Renal pelvis (tissue), 4 donors: ENCODE results near the gene LIME1. TPM values are rescaled to one million over a fixed set of nuclear protein-coding genes. Genes with fewer than 3 reads are reported as not detected.

Experiments used
- DNase-seq: peaks from one replicate; pipeline ENCODE4 v3.0.0-alpha.2; 2013
- polyA plus RNA-seq, 3 donors: library from polyadenylated mRNA; unstranded; fragments of 120-200 nt; gene quantifications; one replicate each; pipeline ENCODE4 v1.2.1, GENCODE V29; 2013; ENCODE audit not compliant: insufficient read length in 3 of 3

The LIME1 gene
- polyA plus RNA-seq, 3 donors: 11.8 to 13.4 (median 12.4) TPM

DNA sequence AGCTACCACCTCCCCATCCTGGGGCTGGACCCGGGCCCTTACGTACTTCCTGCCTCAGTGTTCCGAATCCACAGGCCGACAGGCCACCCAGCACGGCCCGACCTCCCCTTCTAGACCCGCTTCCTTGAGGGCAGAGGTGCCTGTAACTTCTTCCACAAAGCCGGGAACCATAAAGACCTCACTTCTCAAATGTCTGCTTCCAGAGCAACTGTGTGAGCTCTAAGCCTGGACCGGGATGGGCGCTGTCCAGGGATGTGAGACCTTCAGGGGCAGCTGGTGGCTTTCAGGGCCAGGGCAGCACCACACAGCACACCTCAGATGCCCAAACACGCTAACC lies 12.4 kb downstream of the LIME1 start:
- no peak for DNase-seq

DNA sequence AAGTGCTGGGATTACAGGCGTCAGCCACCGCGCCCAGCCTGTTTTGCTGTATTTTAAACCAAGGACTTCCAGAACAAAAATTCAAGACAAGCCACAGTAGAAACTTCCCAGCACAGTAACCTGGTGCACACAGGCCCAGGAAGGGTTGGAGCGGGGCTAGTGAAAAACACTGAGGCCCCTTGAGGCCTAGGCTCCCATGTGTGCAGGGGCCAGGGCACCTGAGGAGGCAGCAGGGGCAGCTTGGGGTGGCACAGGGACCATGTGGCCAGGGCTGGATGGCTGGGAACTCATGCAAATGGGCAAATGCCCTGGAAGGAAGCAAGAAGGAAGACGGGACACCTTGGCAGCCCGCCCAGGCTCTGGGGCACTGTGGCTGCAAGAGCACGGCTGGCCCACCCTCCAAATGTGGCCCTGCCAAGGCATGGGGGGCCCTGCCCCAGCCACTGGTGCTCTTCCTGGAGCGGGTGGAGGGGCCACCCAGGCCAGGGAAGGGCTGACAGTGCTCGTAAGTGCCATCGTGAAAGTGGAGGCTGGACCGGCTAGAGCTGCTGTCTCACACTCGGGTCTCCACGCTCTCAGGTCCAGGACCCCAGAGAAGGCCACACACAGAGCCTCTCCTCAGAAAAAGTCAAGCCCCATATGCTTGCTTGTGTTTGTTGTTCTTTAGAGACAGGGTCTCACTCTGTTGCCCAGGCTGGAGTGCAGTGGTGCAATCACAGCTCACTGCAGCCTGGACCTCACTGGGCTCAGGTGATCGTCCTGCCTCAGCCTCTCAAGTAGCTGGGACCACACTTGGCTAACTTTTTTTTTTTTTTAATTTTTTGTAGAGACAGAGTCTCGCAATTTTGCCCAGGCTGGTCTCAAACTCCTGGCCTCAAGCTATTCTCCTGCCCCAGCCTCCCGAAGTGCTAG lies 13.4 kb downstream of the LIME1 start:
- DNase-seq: no peak

DNA sequence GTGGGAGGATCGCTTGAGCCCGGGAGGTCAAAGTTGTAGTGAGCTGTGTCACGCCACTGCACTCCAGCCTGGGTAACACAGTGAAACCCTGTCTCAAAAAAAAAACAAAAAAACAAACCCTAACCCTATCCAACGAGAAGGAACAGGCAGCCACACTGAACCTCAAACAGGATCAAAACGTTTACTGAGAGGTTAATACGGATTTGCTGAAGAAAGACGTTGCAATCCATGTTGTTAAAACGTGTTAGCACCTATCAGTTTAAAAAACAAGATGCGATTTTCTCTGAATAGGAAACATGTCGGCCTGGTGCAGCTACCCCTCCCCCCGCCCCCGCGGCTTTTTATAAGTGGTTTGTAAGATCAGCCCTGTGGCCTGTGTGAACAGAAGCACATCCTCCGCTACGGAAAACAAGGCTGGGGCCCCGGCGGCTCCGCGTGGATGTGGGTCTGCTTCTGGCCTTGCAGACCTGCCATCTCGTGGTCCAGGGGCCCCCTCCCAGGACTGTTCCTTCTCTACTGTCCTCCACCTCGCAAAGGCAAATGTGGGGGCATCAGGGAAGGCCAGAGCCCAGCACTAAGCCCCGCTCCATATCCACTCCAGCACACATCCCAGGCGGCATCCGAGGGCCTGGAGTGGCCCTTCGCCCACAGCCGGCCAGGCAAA lies 14.5 kb downstream of the LIME1 start:
- no peak for DNase-seq

DNA sequence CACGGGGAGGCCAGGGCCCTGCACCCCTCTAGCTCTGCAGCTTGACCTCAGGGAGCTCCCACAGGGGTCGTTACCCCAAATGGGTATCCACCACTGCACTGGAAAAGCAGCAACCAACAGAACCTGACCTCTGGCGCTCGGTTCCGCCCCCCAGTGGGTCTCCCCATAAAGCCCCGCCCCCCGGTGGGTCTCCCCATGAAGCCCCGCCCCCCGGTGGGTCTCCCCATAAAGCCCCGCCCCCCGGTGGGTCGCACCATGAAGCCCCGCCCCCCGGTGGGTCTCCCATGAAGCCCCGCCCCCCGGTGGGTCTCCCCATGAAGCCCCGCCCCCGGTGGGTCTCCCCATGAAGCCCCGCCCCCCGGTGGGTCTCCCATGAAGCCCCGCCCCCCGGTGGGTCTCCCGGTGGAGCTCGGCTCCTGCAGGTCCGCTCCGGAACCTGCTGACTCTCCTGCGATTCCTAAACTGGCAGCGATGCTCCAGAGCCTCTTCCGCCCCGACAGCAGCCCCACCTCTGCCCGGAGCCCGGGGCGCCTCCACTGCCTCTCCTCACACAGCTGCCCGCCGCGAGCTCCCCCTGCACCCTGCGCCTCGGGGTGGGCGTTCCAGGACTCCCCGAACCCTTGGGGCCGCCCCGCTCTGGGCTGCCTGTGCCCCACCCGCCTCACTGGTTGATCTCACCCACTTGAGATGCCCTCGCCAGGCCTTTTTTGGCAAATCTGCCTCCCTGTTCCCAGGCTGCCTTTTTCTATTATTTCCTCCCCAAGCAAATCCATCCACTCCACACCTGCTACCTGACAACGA lies 15.2 kb downstream of the LIME1 start:
- DNase-seq: no peak

DNA sequence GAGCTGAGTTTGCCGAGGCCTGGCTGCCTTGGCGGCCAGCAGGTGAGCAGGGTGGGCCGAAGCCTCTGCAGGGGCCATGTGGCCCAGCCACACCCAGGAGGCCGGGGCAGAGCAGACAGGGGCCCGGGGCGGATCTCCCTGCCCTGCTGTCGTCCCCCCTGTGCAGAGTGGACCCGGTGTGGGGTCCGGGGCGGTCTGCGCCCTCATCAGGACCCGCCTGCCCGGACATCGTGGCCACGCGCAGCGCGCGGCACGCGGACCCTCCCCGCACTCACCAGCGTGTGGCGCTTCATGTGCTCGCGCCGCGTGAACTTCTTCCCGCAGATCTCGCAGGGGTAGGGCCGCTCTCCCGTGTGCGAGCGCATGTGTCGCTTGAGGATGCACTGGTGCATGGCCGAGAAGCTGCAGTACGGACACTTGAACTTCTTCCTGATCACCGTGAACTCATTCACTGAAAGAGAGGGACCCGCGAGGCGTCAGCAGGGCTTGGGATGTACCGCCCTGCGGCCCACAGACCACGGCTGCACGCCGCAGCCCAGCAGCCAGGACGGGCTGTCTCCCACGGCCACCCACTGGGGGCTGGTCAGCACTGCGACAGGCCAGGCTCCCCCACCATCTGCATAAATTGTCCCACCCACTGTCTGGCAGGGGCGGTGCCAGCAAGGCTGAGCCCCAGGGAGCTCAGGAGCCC lies 16.1 kb downstream of the LIME1 start:
- no peak for DNase-seq

DNA sequence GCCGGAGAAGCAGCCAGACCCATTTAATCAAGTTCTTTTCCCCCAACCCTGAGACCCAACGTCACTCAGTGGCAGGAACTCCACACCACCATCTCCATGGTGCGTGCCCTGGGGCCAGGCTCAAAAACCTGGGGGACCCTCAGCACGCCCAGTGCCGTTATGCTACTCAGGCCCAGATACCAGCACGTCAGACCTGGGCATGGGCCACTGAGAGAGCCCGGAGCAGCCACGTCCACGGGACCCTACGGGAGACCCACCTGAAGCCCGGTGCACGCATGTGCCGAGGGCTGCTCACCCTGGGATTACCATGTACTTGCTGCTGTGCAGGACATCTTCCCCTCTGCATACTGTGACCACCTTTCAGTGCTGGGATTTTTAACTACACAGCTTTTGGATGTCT lies 16.9 kb downstream of the LIME1 start:
- DNase-seq: no peak

DNA sequence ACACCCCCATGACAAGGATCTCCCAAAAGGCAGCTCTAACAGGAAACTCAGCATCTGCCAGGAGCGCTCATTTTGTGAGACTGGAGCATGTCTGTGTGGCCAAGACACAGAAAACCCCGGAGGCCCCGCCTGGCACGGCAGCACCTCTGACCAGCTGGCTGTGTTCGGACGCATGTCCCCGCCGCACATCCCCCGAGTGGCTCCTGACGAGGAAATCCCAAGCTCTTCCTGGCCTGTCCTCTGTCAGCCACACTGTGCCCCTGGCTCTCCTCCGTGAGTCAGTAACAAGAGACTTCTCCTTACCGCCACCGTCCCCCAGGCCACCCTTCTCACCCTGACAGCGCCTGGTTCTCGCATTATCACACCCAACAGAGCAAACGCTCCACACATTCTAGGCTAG lies 17.5 kb downstream of the LIME1 start:
- no peak for DNase-seq

DNA sequence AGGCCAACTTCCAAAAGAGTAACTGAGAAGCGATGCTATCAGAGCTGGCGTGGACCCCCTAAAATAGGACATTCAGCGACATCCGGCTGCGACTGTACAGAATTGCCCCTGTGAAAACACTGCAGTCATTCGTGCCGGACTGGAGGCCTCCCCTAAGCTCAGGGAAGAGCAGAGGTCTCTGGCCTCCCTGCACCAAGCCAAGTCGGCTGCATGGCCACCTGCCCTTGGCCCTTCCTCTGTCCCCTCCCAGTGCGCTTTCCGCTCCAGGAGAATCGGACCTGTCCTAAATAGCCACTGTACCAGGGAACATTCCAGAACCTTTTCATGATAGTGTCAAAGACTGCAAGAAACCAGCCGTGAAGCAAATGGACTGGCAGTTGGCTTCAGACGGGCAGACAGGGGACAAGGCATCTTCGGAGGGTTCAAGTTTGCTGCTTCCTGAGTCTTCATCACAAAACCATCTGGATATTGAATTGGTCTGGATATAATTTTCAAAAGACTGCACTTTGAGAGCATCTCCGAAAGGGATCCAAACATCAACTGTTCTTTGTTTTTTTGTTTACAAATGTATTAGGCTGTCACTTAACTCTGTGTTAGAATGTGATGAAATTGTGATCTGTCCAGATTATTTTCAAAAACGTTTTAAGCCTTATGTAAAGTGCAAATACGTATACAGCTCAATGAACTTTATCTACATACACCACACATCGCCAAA lies 19.6 kb downstream of the LIME1 start:
- no peak for DNase-seq

DNA sequence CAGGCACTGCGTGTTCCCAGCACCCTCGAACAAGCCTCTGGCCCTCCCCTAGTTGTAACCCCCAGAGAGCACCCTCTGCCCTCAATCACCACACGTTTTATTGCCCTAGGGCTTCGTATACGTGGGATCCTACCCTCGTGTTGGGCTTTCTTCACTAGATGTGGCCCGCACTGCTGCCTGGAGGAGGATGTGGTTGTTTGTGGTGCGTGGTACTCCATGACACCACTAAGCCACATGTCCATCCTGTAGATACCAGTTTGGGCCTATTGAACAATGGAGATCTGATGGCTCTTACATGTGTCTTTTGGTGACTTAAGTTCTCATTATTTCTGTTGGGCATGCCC lies 20.2 kb downstream of the LIME1 start:
- no peak for DNase-seq

DNA sequence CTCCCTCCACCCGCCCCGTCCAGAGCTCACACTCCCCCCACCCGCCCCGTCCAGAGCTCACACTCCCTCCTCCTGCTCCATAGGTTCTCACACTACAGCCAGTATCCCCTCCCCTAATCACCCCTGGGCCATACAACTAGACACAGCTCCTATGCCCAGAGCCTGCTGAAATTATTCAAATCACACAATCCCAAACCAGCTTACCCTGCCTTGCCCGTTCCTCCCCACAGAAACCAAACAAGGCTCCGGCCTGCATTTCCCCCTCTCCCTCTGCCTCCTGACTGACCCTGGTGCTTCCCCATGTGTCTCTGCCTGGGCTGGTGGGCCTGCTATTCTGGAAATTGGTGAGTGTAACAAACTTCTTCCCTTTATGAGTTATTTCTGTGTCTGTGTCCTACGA lies 21.7 kb downstream of the LIME1 start:
- no peak for DNase-seq

DNA sequence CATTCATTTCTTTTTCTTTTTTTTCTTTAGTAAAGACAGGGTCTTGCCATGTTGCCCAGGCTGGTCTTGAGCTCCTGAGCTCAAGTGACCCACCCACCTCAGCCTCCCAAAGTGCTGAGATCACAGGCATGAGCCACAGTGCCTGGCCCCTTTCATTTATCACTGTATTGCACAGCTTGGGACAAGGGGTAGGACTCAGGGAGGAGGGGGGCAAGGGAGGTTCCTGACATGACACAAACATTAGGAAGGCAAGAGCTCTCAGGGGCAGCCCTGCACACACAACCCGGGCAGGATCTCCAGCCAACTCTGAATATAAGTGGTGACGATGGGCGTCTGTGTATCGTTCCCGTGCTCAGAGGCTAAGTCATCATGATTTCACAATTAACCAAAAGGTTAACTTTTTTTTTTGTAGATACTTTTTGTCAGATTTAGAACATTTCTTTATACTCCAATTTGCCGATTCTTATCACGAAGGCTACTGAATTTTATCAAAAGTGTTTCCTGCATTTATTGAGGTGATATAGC lies 23.0 kb downstream of the LIME1 start:
- DNase-seq: no peak

DNA sequence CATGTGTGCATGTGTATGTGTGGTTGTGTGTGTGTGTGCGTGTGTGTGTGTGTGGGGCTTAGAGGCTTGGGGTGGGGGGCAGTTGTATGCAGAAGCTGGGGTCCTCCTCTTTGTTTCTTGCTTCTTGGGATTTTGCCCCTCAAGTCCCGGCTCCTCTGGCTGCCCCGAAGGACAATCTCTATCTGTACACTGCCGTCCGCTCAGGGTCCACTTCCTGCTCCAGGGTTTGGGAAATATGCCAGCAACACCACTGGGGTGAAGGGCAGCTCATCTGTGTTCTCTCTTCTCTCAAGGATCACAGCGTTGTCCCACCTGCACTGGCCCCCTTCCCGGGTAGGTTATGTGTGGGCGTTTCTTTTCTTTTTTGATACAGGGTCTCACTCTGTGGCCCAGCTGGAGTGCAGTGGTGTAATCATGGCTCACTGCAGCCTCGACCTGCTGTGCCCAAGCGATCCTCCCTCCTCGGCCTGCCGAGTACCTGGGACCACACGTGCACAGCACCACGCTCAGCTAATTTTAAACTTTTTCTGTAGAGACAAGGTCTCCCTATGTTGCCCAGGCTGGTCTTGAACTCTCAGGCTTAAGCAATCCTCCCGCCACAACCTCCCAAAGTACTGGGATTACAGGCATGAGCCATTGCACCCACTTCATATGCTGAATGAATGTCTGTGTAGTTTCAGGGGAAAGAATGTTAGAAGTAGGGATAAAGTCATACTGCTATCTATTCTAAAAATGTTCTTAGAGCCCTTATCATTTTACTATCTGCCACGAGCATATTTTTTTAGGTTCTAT lies 28.8 kb downstream of the LIME1 start:
- no peak for DNase-seq

DNA sequence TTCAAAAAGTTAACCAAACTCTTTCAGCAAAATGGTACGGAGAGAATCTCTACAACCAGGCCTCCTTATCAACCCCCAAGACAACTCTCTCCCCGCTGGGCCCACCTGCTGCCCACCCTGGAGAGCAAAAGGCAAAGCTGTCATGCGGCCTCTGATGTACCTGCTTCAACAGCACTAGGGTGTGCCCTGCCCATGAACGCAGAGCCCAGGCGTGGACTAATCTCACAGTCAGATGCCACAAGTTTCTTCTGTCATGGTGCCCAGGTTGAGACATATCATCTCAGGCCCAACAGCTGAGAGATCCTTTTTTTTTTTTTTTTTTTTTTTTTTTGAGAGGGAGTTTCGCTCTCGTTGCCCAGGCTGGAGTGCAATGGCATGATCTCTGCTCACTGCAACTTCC lies 29.4 kb downstream of the LIME1 start:
- no peak for DNase-seq

DNA sequence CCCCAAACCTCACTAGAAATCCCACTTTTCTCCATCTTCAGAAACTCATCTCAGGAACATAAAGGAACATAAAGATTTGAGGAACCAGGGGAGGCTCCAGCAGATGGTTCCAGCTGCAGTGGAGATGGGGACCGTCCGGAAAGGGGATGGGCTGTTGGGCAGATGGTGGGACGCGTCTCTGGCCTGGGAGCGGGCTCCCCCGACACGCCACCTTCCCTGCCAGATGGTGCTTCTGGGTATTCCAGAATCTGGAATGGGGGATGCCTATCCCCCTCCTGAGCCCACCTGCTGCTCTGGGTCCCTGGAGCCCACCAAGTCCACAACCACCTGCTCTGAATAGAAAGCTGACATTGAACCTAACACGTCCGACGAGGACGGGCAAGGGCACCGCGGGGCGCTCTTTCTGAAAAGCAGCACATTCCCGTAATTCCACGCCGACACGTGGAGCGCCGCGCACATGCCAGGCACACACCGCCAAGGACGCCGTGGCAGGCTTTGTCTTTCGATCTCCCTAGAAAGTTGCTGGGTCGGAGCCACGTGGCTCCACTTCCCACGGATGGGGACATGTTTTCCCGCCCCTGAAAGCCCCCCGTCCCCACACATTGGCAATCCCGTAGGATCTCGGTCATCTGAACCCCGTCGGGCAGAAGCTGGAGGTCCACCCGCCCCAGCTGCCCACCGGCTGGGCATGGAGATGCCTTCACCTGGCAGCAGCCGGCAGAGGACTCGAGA lies 30.4 kb downstream of the LIME1 start:
- no peak for DNase-seq

DNA sequence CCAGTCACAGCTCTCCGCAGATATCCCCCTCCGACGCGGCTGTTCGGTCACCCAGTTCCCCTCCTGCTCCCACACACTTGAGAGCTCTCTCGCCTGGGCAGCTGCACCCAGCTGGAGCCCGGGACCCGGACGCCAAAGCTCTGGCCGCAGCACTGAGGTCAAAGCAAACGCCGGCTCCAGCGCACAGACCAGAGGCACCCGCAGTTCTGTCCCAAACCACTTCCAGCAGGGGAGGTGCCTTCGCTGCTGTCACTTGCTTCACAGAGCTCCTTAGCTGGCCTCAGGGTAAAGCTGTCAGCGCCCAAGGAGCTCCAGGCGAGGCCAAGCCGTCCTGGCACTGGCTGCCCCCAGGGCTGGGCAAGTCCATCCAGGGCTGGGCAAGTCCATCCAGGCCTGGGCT lies 31.0 kb downstream of the LIME1 start:
- no peak for DNase-seq

DNA sequence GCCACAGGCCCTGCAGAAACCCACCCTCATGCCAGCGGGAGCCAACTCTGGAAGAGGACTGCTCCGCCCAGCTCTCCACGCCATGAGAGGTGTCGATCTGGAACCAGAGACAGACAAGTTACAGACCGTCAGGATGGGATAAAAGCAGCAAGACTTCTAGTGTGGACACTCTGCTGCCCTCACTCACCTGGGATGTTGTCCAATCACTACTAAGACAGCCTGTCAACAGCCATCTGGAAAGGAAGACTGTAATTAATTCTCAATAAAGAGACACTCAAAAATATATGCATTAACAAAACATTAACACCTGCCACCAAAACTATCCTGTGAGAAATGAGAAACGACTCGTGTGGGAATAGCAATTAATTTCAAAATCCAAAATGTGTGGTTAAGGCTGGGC lies 31.4 kb downstream of the LIME1 start:
- DNase-seq: no peak

DNA sequence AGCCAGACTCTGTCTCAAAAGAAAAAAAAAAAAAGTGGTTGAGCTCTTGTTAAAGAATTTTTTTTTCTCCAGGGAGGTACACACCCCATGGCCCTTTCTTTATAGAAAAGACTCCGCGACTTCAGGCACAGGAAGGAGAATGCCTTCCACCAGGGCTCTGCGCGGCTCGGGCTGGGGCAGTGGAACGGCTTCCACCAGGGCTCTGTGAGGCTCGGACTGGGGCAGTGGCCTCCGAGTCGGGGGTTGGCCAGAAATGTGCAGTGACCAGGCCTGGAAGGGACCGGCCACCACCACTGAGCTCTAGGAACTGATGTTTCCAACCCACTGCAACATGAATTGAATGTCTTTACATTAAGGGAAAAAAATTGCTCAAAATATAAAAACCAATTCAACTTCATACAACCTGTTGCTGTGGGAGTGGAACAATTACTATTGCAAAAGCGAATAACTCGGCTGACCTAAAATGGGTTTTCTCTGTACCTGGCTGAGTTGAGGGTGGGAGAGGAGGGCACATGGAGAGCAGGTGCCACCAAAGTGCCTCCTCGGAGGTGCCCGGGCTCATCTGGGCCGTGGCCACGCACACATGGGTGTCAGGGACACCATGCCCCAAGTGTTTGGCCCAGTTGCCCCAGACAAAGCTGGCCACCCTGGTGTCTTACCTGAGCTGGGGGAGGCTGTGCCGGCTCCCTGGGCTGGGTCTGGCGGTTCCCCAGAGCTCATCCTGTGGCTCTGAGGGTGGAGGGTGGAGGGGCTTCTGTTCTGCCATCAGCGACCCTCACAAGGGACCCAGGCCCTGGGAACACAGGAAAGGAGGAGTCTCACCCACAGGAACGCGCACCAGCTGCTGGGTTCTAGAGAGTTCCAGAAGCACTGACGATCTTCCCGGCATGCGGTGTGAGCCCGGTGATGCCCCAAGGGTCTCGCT lies 32.4 kb downstream of the LIME1 start:
- DNase-seq: no peak

DNA sequence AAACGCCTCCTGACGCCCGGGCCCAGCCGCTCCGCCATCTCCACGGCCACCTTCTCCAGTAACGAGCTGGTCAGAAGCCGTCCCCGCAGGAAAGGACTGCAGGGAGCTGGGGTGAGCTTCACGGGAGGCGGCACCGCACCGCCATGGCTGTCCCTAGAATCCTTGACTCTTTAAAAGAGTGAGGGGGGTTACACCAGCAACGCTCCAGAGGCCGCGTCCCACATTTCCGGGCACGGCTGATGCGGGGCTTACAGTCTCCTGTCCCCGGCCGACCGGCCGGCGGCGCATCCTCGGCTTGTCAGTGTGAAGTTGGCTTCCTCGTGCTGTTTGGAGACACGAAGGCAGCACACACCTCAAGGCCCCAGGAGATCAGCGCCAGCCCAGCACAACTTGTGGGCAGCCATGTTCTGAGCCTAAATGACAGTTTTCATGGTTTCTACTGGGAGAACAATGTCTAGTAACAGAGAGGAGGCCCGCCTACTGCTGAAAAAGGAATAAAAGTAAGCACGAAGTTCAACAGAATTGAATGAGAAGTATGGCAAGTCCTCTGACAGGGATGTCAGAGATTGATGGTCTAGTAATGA lies 33.5 kb downstream of the LIME1 start:
- DNase-seq: no peak
